ENCODE results near the gene ITIH2.
"Not testable (repeated sequence)": the region's sequence is repeated elsewhere in the genome, so short reads cannot be mapped to it uniquely, and the experiment has no call there.

Gene ITIH2

GRCh38 chr10:7666253-7667023, 36.7 kb upstream of the ITIH2 start, which contains the start of gene ITIH5:
ITIH5 (minus strand) TSS chr10:7666966; CDS start chr10:7666892, 74 bp downstream.
- no peak for TF ChIP-seq CTCF (IDR thresholded peaks at IDR 0.05; ENCODE audit: control insufficient read depth, extremely low read depth, insufficient read depth)
- no peak within 1 kb of the TSS for H3K4me3 ChIP-seq (ENCODE audit: low read depth, low read length)
- no peak for DNase-seq (ENCODE audit: low read depth)

GRCh38 chr10:7667262-7668141, 35.6 kb upstream of the ITIH2 start:
- H3K4me3 ChIP-seq (ENCODE audit: low read depth, low read length) = no peak overlapping the region
- DNase-seq (ENCODE audit: low read depth) = no peak
- TF ChIP-seq CTCF (IDR thresholded peaks at IDR 0.05; ENCODE audit: control insufficient read depth, extremely low read depth, insufficient read depth) = no peak

DNA sequence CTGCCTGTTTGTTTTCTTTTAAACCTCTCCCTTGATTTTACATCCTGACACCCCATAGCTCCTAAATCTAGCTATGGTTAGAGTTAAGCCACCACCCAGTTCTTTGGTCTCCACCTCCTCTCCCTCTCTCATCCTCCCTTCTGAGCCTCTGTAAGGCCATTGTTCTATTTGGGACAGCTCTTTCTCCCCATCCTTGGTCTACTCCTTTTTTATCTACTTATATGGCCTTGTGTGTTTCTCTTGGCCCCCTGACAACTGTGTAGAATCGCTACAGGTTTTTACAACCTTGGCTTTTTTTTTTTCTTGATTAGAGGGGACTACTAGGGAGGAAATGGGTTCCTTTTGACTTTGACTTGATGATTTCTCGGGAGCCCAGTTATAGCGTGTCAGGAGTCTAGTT, 33.0 kb upstream of the ITIH2 start:
- no peak for DNase-seq (ENCODE audit: low read depth)
- no peak overlapping the region for H3K4me3 ChIP-seq (ENCODE audit: low read depth, low read length)
- no peak for TF ChIP-seq CTCF (IDR thresholded peaks at IDR 0.05; ENCODE audit: control insufficient read depth, extremely low read depth, insufficient read depth)

GRCh38 chr10:7672341-7673134, 30.6 kb upstream of the ITIH2 start:
- H3K4me3 ChIP-seq (ENCODE audit: low read depth, low read length) = no peak overlapping the region
- TF ChIP-seq CTCF (IDR thresholded peaks at IDR 0.05; ENCODE audit: control insufficient read depth, extremely low read depth, insufficient read depth) = no peak
- DNase-seq (ENCODE audit: low read depth) = no peak

DNA sequence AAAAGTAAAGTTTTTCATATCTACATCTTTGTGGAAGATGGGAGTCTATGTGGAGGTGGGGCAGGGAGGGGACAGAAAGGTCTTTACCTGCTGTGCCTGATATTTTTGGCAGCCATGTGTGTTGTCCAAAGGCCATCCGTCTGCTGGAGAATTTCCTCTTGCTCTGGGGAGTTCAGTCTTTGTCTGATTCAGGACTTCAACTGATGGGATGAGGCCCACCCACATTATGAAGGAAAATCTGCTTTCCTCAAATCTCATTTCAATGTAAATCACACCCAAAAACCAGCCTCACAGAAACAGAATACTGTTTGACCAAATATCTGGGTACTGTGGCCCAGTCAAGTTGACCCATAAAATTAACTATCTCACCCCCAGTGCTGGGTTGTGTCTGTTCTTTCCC, 23.9 kb upstream of the ITIH2 start:
- H3K4me3 ChIP-seq (ENCODE audit: low read depth, low read length) = no peak overlapping the region
- no peak for DNase-seq (ENCODE audit: low read depth)
- no peak for TF ChIP-seq CTCF (IDR thresholded peaks at IDR 0.05; ENCODE audit: control insufficient read depth, extremely low read depth, insufficient read depth)

DNA sequence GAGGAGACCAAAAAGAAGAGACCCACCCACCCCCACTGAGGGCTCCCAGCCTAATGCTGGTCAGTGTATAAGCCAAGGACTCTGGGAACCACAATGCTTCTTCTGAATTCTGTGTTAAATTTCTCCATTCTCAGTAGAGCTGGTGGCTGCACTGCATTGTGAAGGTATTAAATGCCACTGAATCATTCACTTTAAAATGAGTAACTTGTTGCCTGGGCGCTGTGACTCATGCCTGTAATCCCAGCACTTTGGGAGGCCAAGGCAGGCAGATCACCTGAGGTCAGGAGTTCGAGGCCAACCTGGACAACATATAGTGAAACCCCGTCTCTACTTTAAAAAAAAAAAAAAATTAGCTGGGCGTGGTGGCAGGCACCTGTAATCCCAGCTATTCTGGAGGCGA, 23.0 kb upstream of the ITIH2 start:
- H3K4me3 ChIP-seq (ENCODE audit: low read depth, low read length); DNase-seq (ENCODE audit: low read depth): not testable (repeated sequence)

Measured in LNCaP clone FGC (cell line).